Measurements from ENCODE around the gene INO80.

INO80 gene

GRCh38 chr15:40978562-40978961, 137.5 kb downstream of the INO80 start:
- no peak overlapping the region for H3K18ac ChIP-seq (ENCODE audit: low read depth in 1 of 2, low read length in 2 of 2)
- H3K9ac ChIP-seq (ENCODE audit: low read length), result no peak overlapping the region
- H3K27me3 ChIP-seq (ENCODE audit: control insufficient read depth in 1 of 2, insufficient read depth in 1 of 2, low read length in 2 of 2), result no peaks in the 10 kb centered on the region
- WGBS, result 96% methylated on average over 4 of the region's 4 CpGs
- no peak overlapping the region for H2BK120ac ChIP-seq (ENCODE audit: low read depth, low read length)
- H3K14ac ChIP-seq (ENCODE audit: low read length in 2 of 2), result no peak overlapping the region
- H2BK12ac ChIP-seq (ENCODE audit: low read length in 2 of 2), result no peak overlapping the region
- no peaks in the 10 kb centered on the region for H3K9me3 ChIP-seq (ENCODE audit: control insufficient read depth, low read length)
- no peak overlapping the region for H2BK15ac ChIP-seq (ENCODE audit: low read depth, poor library complexity, severe bottlenecking)
- no peak overlapping the region for H2BK5ac ChIP-seq (ENCODE audit: low read depth, low read length, poor library complexity, severe bottlenecking)
- no peak overlapping the region for H3K23ac ChIP-seq (ENCODE audit: low read length in 2 of 2)
- H3K27ac ChIP-seq (ENCODE audit: low read length, poor library complexity, severe bottlenecking), result no peak overlapping the region
- H4K91ac ChIP-seq (ENCODE audit: low read length), result peak overlapping the region; percentile 18
- H2AFZ ChIP-seq (ENCODE audit: low read depth, low read length), result no peak overlapping the region
- H4K8ac ChIP-seq (ENCODE audit: low read length), result no peak overlapping the region
- no peak overlapping the region for H2AK5ac ChIP-seq (ENCODE audit: low read length, severe bottlenecking)
- peaks cover 66 to 85% of the 10 kb centered on the region in 2 experiments for H3K36me3 ChIP-seq (ENCODE audit: control insufficient read depth in 1 of 2, insufficient read depth in 2 of 2, low read depth in 1 of 2, low read length in 2 of 2)
- no peak overlapping the region for H3K4me3 ChIP-seq (ENCODE audit: insufficient read depth in 1 of 2, low read depth in 1 of 2, low read length in 2 of 2)
- no peak for DNase-seq
- no peak overlapping the region for H3K4ac ChIP-seq (ENCODE audit: low read depth in 1 of 2, low read length in 2 of 2)
- no peak overlapping the region for H3K4me2 ChIP-seq (ENCODE audit: low read length, poor library complexity, severe bottlenecking)
- peaks cover 12% of the 10 kb centered on the region for H3K79me1 ChIP-seq (replicated peaks; ENCODE audit: low read length, poor library complexity, severe bottlenecking)
- peaks cover 8% of the 10 kb centered on the region for H3K4me1 ChIP-seq (ENCODE audit: control insufficient read depth, insufficient read depth, low read depth, low read length)

GRCh38 chr15:40978141-40978540, 137.9 kb downstream of the INO80 start:
- Histone ChIP-seq H3K9me3 (ENCODE audit: control insufficient read depth, low read length) (no peaks in the 10 kb centered on the region), H3K14ac (ENCODE audit: low read length in 2 of 2) (no peak overlapping the region), H4K91ac (ENCODE audit: low read length) (peak overlapping the region; percentile 18), H3K4me2 (ENCODE audit: low read length, poor library complexity, severe bottlenecking) (no peak overlapping the region), H2BK12ac (ENCODE audit: low read length in 2 of 2) (peak overlapping the region in 1 of 2 experiments; percentile 6), H3K27ac (ENCODE audit: low read length, poor library complexity, severe bottlenecking) (no peak overlapping the region), H2AFZ (ENCODE audit: low read depth, low read length) (no peak overlapping the region), H2BK15ac (ENCODE audit: low read depth, poor library complexity, severe bottlenecking) (no peak overlapping the region), H2BK120ac (ENCODE audit: low read depth, low read length) (no peak overlapping the region), H3K23ac (ENCODE audit: low read length in 2 of 2) (no peak overlapping the region), H3K4me1 (ENCODE audit: control insufficient read depth, insufficient read depth, low read depth, low read length) (peaks cover 8% of the 10 kb centered on the region), H3K4me3 (ENCODE audit: insufficient read depth in 1 of 2, low read depth in 1 of 2, low read length in 2 of 2) (no peak overlapping the region), H3K79me1 (replicated peaks; ENCODE audit: low read length, poor library complexity, severe bottlenecking) (peaks cover 12% of the 10 kb centered on the region), H3K36me3 (ENCODE audit: control insufficient read depth in 1 of 2, insufficient read depth in 2 of 2, low read depth in 1 of 2, low read length in 2 of 2) (peaks cover 64 to 81% of the 10 kb centered on the region in 2 experiments), H3K9ac (ENCODE audit: low read length) (no peak overlapping the region), H3K27me3 (ENCODE audit: control insufficient read depth in 1 of 2, insufficient read depth in 1 of 2, low read length in 2 of 2) (no peaks in the 10 kb centered on the region), H4K8ac (ENCODE audit: low read length) (no peak overlapping the region), H2AK5ac (ENCODE audit: low read length, severe bottlenecking) (no peak overlapping the region), H3K4ac (ENCODE audit: low read depth in 1 of 2, low read length in 2 of 2) (no peak overlapping the region), H2BK5ac (ENCODE audit: low read depth, low read length, poor library complexity, severe bottlenecking) (no peak overlapping the region), H3K18ac (ENCODE audit: low read depth in 1 of 2, low read length in 2 of 2) (no peak overlapping the region)
- DNase-seq, result no peak
- 79% methylated on average over 2 of the region's 2 CpGs for WGBS

GRCh38 chr15:40976819-40977218, 139.3 kb downstream of the INO80 start:
- Histone ChIP-seq H3K27ac (ENCODE audit: low read length, poor library complexity, severe bottlenecking) (no peak overlapping the region), H3K4ac (ENCODE audit: low read depth in 1 of 2, low read length in 2 of 2) (no peak overlapping the region), H2BK12ac (ENCODE audit: low read length in 2 of 2) (no peak overlapping the region), H3K9ac (ENCODE audit: low read length) (no peak overlapping the region), H4K8ac (ENCODE audit: low read length) (peak overlapping the region; percentile 81), H3K4me1 (ENCODE audit: control insufficient read depth, insufficient read depth, low read depth, low read length) (peaks cover 3% of the 10 kb centered on the region), H4K91ac (ENCODE audit: low read length) (peak overlapping the region; percentile 34), H3K23ac (ENCODE audit: low read length in 2 of 2) (no peak overlapping the region), H2BK15ac (ENCODE audit: low read depth, poor library complexity, severe bottlenecking) (no peak overlapping the region), H3K79me1 (replicated peaks; ENCODE audit: low read length, poor library complexity, severe bottlenecking) (peaks cover 9% of the 10 kb centered on the region), H3K18ac (ENCODE audit: low read depth in 1 of 2, low read length in 2 of 2) (peak overlapping the region in 1 of 2 experiments; percentile 34), H2BK5ac (ENCODE audit: low read depth, low read length, poor library complexity, severe bottlenecking) (no peak overlapping the region), H3K9me3 (ENCODE audit: control insufficient read depth, low read length) (no peaks in the 10 kb centered on the region), H3K4me2 (ENCODE audit: low read length, poor library complexity, severe bottlenecking) (no peak overlapping the region), H3K4me3 (ENCODE audit: insufficient read depth in 1 of 2, low read depth in 1 of 2, low read length in 2 of 2) (no peak overlapping the region), H2AFZ (ENCODE audit: low read depth, low read length) (no peak overlapping the region), H2AK5ac (ENCODE audit: low read length, severe bottlenecking) (no peak overlapping the region), H3K36me3 (ENCODE audit: control insufficient read depth in 1 of 2, insufficient read depth in 2 of 2, low read depth in 1 of 2, low read length in 2 of 2) (peaks cover 59 to 68% of the 10 kb centered on the region in 2 experiments), H2BK120ac (ENCODE audit: low read depth, low read length) (peak overlapping the region; percentile 71), H3K27me3 (ENCODE audit: control insufficient read depth in 1 of 2, insufficient read depth in 1 of 2, low read length in 2 of 2) (no peaks in the 10 kb centered on the region), H3K14ac (ENCODE audit: low read length in 2 of 2) (no peak overlapping the region)
- DNase-seq, result no peak
- 87% methylated on average over 7 of the region's 7 CpGs for WGBS

DNA sequence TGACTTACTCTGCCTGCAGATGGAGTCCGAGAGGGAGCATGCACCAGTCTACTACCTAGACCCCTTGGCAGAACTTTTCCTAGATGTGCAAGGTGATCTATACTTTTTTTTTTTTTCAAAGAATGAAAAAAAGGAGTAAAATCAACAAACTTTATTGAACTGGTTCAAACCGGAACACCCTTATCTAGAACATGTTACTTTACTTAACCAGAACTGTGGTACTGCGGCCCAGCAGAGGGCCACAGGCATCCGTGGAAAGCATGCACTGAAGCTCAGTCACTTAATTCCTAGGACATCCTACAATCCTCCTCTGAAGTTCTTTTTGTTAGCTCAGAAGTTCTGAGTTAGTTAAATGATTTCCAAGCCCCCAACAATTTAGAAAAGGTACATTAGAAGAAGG, 141.2 kb downstream of the INO80 start:
- 98% methylated on average over 4 of the region's 4 CpGs for WGBS
- H2AFZ ChIP-seq (ENCODE audit: low read depth, low read length), result no peak overlapping the region
- no peak overlapping the region for H2AK5ac ChIP-seq (ENCODE audit: low read length, severe bottlenecking)
- H3K9ac ChIP-seq (ENCODE audit: low read length), result no peak overlapping the region
- H2BK12ac ChIP-seq (ENCODE audit: low read length in 2 of 2), result no peak overlapping the region
- no peak overlapping the region for H3K4me2 ChIP-seq (ENCODE audit: low read length, poor library complexity, severe bottlenecking)
- H3K18ac ChIP-seq (ENCODE audit: low read depth in 1 of 2, low read length in 2 of 2), result no peak overlapping the region
- no peak overlapping the region for H3K27ac ChIP-seq (ENCODE audit: low read length, poor library complexity, severe bottlenecking)
- H3K27me3 ChIP-seq (ENCODE audit: control insufficient read depth in 1 of 2, insufficient read depth in 1 of 2, low read length in 2 of 2), result no peaks in the 10 kb centered on the region
- peaks cover 3% of the 10 kb centered on the region for H3K79me1 ChIP-seq (replicated peaks; ENCODE audit: low read length, poor library complexity, severe bottlenecking)
- H2BK5ac ChIP-seq (ENCODE audit: low read depth, low read length, poor library complexity, severe bottlenecking), result no peak overlapping the region
- peaks cover 44 to 48% of the 10 kb centered on the region in 2 experiments for H3K36me3 ChIP-seq (ENCODE audit: control insufficient read depth in 1 of 2, insufficient read depth in 2 of 2, low read depth in 1 of 2, low read length in 2 of 2)
- H3K4ac ChIP-seq (ENCODE audit: low read depth in 1 of 2, low read length in 2 of 2), result no peak overlapping the region
- H3K4me3 ChIP-seq (ENCODE audit: insufficient read depth in 1 of 2, low read depth in 1 of 2, low read length in 2 of 2), result no peak overlapping the region
- H3K9me3 ChIP-seq (ENCODE audit: control insufficient read depth, low read length), result no peaks in the 10 kb centered on the region
- no peak overlapping the region for H2BK120ac ChIP-seq (ENCODE audit: low read depth, low read length)
- no peak overlapping the region for H3K14ac ChIP-seq (ENCODE audit: low read length in 2 of 2)
- peaks cover 3% of the 10 kb centered on the region for H3K4me1 ChIP-seq (ENCODE audit: control insufficient read depth, insufficient read depth, low read depth, low read length)
- H4K91ac ChIP-seq (ENCODE audit: low read length), result no peak overlapping the region
- no peak overlapping the region for H3K23ac ChIP-seq (ENCODE audit: low read length in 2 of 2)
- DNase-seq, result no peak
- no peak overlapping the region for H4K8ac ChIP-seq (ENCODE audit: low read length)
- no peak overlapping the region for H2BK15ac ChIP-seq (ENCODE audit: low read depth, poor library complexity, severe bottlenecking)
